Activated CD4-positive, alpha-beta T cell treated with anti-CD3 and anti-CD28 coated beads for 48 hours (primary cell): ENCODE measurements around the gene ZNF579.
"Not testable (repeated sequence)": the region's sequence is repeated elsewhere in the genome, so short reads cannot be mapped to it uniquely, and the experiment has no call there.

Source experiments
- DNase-seq: peaks from one replicate; pipeline ENCODE4 v3.0.0-alpha.2; 2020

The ZNF579 gene

DNA sequence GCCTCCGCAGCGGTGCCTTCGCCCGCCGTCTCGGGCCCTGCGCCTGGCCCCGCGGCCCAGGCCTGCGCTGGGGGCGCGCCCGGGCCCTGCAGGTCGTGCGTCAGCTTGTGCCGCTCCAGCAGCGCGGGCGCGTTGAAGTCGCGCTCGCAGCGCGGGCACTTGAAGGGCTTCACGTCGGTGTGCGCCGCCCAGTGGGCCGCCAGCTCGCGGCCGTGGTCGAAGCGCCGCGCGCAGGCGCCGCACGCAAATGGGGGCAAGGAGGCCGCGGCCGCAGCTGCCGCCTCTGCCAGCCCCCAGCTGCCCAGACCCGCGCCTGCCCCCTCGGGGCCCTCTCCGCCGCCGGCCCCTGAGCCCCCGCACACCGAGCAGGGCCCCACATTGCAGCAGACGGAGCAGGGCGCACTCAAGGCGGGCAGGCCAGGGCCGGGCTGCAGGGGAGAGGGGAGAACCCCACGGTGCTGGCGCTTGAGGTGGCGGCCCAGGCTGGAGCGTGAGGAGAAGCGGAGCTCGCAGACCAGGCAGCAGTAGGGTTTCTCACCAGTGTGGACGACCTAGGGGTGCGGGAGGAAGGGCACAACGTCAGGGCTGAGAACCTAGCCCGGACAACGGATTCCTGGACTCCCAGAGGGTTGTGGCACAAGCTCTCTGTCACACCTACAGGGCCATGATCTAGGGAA lies 12.6 kb upstream of the ZNF579 start:
- no peak for DNase-seq

- no peak for DNase-seq
These were observed 11.9 kb upstream of the ZNF579 start for GRCh38 chr19:55592391-55593090.

DNA sequence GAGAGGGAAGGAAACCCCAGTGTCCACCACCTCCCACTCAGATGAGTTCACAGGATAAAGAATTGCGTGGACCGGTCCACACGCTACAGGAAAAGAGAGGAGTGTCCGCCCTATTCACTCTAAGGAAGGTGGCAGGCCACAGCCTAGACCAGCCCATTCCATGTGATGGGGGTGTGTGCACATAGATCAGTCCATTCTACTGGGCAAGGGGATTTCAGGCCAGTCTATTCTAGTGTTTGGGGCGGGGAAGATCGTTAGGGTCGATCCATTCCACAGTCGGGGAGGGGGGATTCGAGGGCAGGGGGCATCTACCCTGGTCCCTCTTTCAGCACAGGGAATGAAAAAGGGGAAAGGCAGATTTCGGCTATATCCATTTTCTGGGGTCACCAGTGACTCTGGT lies 10.9 kb upstream of the ZNF579 start:
- no peak for DNase-seq

DNA sequence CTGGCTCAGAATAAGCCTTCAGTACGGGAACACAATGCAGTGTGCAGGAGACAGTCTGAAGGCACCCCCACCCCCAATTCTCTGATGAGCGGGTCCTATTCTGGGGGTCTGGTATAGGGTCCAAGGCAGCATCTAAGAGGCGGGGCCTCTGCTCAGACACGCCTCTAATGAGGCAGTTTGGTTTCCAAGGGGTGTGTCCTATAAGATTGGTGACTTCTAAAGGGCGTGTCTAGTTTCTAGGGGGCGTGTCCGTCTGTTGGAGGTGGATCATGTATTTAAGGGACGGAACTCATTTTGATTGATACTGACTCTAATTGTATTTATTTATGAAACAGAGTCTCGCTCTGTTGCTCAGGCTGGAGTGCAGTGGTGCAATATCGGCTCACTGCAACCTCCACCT lies 10.0 kb upstream of the ZNF579 start:
- peak; percentile 54 for DNase-seq

- DNase-seq = no peak
These were observed 9.5 kb upstream of the ZNF579 start for GRCh38 chr19:55590109-55590508.

DNA sequence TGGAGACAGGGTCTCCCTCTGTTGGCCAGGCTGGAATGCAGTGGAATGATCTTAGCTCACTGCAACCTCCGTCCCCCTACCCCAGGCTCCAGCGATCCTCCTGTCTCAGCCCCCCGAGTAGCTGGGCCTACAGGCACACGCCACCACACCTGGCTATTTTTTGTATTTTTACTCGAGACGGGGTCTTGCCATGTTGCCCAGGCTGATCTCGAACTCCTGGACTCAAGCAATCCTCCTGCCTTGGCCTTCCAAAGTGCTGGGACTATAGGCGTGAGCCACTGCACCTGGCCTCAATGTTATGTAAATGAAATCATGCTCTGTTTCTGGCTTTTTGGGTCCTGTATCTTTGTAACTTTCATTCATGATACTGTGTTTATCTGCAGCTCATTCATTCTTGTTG lies 8.1 kb upstream of the ZNF579 start:
- no peak for DNase-seq

- peak; percentile 97 for DNase-seq
These were observed 6.5 kb upstream of the ZNF579 start for GRCh38 chr19:55586976-55587668.

DNA sequence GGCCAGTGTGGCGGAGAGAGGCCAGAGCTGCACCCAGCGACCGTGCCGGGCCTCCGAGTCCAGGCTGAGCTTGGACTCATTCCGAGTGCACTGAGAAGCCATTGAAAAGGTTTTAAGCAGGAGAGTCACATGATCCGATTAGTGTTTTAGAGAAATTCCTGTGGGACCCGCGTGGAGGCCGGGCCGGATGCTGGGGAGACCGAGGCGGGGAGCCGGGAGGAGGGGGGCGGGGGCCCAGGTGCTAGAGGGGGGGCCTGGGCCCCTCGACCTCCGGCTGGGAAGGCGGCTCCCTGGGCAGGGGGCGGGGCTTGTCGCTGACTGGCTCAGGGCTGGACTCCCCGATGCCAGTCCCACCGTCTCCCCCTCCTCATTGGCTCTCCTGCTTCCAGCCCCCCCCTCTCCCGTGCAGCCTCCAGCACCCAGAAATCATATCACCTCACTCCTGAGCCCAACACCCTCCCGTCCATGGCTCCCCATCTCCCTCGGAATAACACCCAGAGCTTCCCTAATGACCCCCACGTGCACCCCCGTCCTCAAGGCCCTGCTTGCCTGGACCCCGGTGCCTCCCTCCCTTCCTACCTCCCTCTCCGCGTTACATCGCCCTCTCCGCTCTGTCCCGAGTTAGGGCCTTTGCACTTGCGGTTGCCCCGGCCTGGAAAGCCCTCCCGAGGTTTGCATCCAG lies 5.2 kb upstream of the ZNF579 start:
- DNase-seq = peak; percentile 70

DNA sequence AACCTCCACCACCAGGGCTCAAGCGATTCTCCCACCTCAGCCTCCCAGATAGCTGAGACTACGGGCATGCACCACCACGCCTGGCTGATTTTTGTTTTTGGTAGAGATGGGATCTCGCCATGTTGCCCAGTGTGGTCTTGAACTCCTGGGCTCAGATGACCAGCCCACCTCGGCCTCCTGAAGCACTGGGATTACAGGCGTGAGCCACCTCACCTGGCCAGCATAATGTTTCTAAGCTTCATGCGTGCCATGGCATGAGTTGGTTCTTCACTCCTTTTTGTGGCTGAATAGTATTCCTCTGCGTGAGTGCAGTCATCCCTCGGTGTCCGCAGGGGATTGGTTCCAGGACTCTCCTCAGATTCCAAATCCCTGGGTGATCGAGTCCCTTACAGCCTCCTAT lies 4.2 kb upstream of the ZNF579 start:
- DNase-seq = no peak

DNA sequence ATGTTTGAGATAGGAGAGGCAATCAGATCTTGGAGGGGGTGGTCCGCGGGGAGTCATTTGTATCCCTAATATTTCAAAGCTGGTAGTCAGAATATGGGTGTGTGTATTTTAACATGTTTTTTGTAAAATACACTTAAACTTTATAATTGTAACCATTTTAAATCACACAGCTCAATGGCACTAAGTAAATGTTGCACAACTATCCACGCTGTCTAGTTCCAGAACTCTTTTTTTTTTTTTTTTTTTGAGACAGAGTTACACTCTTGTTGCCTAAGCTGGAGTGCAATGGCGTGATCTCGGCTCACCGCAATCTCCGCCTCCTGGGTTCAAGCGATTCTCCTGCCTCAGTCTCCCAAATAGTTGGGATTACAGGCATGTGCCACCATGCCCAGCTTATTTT lies 3.2 kb upstream of the ZNF579 start:
- DNase-seq = not testable (repeated sequence)

- DNase-seq = not testable (repeated sequence)
These were observed 1.6 kb upstream of the ZNF579 start for GRCh38 chr19:55582284-55582683.

DNA sequence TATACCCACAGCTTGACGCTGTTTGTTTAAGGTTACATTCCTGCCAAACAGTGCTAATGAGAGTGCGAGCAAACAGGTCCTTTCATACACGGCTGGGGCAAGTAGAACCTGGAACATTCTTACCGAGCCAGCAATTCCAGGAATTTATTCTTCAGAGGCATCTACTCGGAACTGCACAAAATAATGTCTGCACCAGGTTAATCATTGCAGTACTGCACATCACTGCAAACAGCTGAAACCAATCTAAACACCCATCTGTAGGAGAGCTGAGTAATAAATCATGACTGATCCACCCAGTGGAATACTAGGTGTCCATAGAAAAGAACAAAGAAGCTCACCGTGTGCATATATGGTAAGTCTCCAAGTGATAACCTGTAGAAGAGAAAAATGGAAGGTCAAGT lies 1.2 kb upstream of the ZNF579 start:
- no peak for DNase-seq

GRCh38 chr19:55581145-55581822 lies 636 bp upstream of the ZNF579 start:
- peak; percentile 29 for DNase-seq

DNA sequence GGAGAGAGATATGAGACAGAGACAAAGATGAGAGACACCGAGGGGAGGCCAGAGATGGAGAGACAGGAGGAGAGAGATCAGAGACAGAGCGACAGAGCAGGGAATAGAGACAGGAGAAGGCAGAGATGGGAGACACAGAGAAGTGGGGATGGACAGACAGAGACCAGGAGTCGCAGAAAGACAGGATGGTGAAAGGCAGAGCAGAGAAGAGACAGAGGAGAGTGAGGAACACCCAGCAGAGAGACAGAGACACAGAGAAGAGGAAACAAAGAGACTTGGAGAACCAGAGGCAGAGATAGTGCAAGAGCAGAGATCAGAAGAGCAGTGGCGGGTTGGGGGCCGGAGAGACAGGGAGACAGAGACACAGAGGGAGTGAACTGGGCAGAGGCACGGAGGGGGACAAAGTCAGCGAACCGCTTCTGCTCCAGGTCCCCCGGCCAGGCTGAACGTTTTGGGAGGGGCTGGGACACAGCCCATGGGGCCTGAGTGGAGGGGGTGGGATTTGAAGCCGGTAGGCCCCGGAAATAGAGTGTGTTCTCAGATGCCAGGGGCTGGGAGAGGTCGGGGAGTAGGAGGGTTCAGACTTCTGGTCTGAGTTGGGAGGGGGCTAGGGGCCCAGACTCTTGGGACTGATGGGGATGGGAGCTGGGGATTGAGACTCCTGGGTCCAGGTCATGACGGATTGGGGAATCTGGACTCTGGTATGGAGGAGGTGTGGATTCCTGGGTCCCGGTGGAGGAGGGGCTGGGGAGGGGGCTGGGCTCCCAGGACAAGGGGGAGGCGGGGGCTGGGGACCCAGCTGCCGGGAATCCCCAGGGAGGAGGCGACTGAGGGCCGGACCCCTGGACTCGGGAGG lies 654 bp downstream of the ZNF579 start:
- DNase-seq = no peak

DNA sequence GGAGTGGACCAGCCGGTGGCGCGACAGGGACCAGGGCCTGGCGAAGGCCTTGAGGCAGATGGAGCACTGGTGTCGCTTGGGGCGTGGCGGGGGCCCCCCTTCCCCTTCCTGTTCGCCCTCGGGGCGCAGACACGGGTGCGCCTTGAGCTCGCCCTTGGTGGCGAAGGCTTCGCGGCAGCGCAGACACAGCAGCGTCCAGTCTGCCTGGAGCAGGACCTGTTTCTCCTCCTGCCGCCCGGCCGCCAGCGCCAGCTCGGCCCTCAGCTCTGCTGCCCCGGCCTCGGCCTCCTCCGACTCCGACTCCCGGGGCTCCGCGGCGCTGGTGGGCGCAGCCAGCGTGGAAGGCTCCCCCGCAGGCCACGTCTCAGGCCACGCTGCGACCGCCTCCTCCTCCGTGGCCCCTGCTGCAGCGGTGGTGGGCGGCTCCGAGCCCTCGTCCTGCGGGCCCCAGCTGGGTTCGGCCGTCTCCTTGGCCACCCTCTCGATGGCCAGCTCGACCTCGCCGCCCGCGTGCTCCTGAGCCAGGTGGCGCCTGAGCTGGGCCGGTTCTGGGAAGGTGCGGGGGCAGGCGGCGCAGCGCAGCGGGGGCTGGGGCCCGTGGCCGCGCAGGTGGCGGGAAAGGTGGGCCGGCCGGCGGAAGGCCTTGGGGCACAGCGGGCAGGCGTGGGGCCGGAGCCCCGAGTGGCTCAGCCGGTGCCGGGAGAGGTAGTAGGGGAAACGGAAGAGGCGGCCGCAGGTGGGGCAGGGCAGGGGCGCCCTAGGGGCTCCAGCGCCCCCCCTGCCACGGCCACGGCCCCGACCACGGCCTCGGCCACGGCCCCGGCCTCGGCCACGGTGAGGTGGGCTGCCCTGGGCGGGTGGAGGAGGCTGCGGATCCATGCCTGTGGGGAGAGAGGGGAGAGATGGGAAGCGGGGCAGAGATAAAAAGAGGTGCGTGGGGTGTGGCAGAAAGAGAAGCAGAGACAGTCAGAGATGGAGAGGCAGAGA lies 1.6 kb downstream of the ZNF579 start:
- DNase-seq = no peak

GRCh38 chr19:55578031-55578760 lies 2.5 kb downstream of the ZNF579 start:
- no peak for DNase-seq

DNA sequence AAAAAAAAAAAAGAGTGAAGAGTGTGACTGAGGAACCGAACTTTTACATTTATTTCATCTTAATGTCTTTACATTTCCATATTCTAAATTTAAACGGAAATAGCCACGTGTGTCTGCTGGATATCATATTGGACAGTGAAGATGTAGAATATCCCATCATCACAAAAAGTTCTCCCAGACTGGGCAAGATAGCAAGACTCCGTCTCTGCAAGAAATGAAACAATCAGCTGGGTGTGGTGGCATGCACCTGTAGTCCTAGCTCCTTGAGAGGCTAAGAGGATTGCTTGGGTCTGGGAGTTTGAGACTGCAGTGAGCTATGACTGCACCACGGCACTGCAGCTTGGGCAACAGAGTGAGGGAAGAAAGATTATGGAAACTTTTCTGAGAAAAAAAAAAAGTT lies 3.9 kb downstream of the ZNF579 start:
- DNase-seq = no peak

DNA sequence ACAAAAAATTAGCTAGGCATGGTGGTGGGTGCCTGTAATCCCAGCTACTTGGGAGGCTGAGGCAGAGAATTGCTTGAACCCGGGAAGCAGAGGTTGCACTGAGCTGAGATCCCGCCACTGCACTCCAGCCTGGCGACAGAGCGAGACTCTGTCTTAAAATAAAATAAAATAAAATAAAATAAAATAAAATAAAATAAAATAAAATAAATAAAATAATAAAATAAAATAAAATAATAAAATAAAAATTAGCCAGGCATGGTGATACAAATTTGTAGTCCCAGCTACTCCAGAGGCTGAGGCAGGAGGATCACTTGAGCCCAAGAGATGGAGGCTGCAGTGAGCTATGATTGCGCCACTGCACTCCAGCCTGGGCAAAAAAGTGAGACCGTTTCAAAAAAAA lies 6.7 kb downstream of the ZNF579 start:
- DNase-seq = not testable (repeated sequence)

DNA sequence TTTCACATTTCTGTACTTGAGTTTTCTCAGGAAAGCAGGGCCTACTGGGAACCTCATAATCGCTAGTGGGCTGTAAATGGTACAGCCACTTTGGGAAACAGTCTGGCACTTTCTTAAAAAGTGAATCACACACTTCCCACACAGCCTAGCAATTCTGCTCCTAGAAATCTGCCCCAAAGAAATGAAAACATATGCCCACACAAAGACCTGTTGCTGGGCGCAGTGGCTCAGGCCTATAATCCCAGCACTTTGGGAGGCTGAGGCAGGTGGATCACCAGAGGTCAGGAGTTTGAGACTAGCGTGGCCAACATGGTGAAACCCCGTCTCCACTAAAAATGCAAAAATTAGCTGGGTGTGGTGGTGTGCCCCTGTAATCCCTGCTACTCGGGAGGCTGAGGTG lies 11.2 kb downstream of the ZNF579 start:
- DNase-seq = not testable (repeated sequence)
